Dermis blood vessel endothelial cell (primary cell): Measurements from ENCODE around the gene ATP5MK. TPM values are rescaled to one million over a fixed set of nuclear protein-coding genes. Genes with fewer than 3 reads are reported as not detected.
"Not testable (repeated sequence)": the region's sequence is repeated elsewhere in the genome, so short reads cannot be mapped to it uniquely, and the experiment has no call there.

Experiments used
- DNase-seq: peaks from one replicate; pipeline ENCODE4 v3.0.0; 2010
- total RNA-seq: library from RNA; depleted of rRNA; stranded (reverse); fragments of >200 nt; gene quantifications from 2 replicates; pipeline ENCODE4 v1.2.3, GENCODE V29; 2014

ATP5MK gene
- total RNA-seq, result 152 and 350 TPM in 2 replicates

GRCh38 chr10:103396067-103396788 lies at the start of gene ATP5MK, which contains the start of gene PDCD11:
Gene ATP5MK, minus strand, starts transcription at chr10:103396475. Its CDS starts 4,018 bp downstream, at chr10:103392457.
Gene PDCD11, plus strand, starts transcription at chr10:103396626. Its CDS starts 1,801 bp downstream, at chr10:103398427.
- DNase-seq, result peak; percentile 99

GRCh38 chr10:103445366-103445765 lies 49.1 kb upstream of the ATP5MK start:
- no peak for DNase-seq

GRCh38 chr10:103444478-103444877 lies 48.2 kb upstream of the ATP5MK start:
- no peak for DNase-seq

- peak; percentile 80 for DNase-seq
These were observed 47.4 kb upstream of the ATP5MK start for GRCh38 chr10:103443475-103444185.

GRCh38 chr10:103442031-103442461 lies 45.8 kb upstream of the ATP5MK start:
- no peak for DNase-seq

GRCh38 chr10:103441611-103442010 lies 45.3 kb upstream of the ATP5MK start:
- DNase-seq, result no peak

GRCh38 chr10:103441206-103441605 lies 44.9 kb upstream of the ATP5MK start:
- DNase-seq, result no peak

- no peak for DNase-seq
These were observed 44.1 kb upstream of the ATP5MK start for GRCh38 chr10:103440416-103440815.

GRCh38 chr10:103439776-103440175 lies 43.5 kb upstream of the ATP5MK start:
- no peak for DNase-seq

- DNase-seq, result no peak
These were observed 37.6 kb upstream of the ATP5MK start for GRCh38 chr10:103433858-103434257.

- DNase-seq, result no peak
These were observed 35.6 kb upstream of the ATP5MK start for GRCh38 chr10:103431902-103432301.

- no peak for DNase-seq
These were observed 33.4 kb upstream of the ATP5MK start for GRCh38 chr10:103429647-103430046.

- no peak for DNase-seq
These were observed 32.8 kb upstream of the ATP5MK start for GRCh38 chr10:103428989-103429643.

- DNase-seq, result no peak
These were observed 31.6 kb upstream of the ATP5MK start for GRCh38 chr10:103427866-103428265.

- DNase-seq, result no peak
These were observed 27.5 kb upstream of the ATP5MK start for GRCh38 chr10:103423748-103424147.

- no peak for DNase-seq
These were observed 22.8 kb upstream of the ATP5MK start for GRCh38 chr10:103419101-103419500.

- DNase-seq, result no peak
These were observed 21.3 kb upstream of the ATP5MK start for GRCh38 chr10:103417601-103418000.

GRCh38 chr10:103417148-103417469 lies 20.8 kb upstream of the ATP5MK start:
- not testable (repeated sequence) for DNase-seq

GRCh38 chr10:103416436-103417147 lies 20.3 kb upstream of the ATP5MK start:
- peak; percentile 85 for DNase-seq

GRCh38 chr10:103415581-103415980 lies 19.3 kb upstream of the ATP5MK start:
- DNase-seq, result no peak

GRCh38 chr10:103413564-103413963 lies 17.3 kb upstream of the ATP5MK start:
- no peak for DNase-seq

GRCh38 chr10:103397191-103397825 lies 1.0 kb upstream of the ATP5MK start:
- no peak for DNase-seq

GRCh38 chr10:103396789-103397087 lies 463 bp upstream of the ATP5MK start:
- DNase-seq, result no peak
